Activated CD4-positive, CD25-positive, alpha-beta regulatory T cell treated with anti-CD3 and anti-CD28 coated beads, Interleukin-2, amount 50 U/mL, for 72 hours (primary cell): ENCODE data around the gene BATF2.

ENCODE experiments used
- DNase-seq: peaks from one replicate; pipeline ENCODE4 v3.0.0; 2021

The BATF2 gene

GRCh38 chr11:64963072-64963631, 33.6 kb downstream of the BATF2 start:
- no peak for DNase-seq

- no peak for DNase-seq
Measured at GRCh38 chr11:64960719-64961118, 36.1 kb downstream of the BATF2 start.

GRCh38 chr11:64959498-64959897, 37.3 kb downstream of the BATF2 start:
- no peak for DNase-seq

GRCh38 chr11:64954201-64954600, 42.6 kb downstream of the BATF2 start:
- DNase-seq, result no peak

GRCh38 chr11:64951529-64951928, 45.2 kb downstream of the BATF2 start:
- no peak for DNase-seq

- DNase-seq, result no peak
Measured at GRCh38 chr11:64947208-64947814, 49.5 kb downstream of the BATF2 start.
